GM18519 (cell line): ENCODE measurements around the gene GNAS-AS1.
"Not testable (repeated sequence)": the region's sequence is repeated elsewhere in the genome, so short reads cannot be mapped to it uniquely, and the experiment has no call there.

ENCODE experiments used
- ATAC-seq: cut with Tn5 transposase; IDR thresholded peaks from one replicate; pipeline ENCODE4 v1.9.1; 2021; ENCODE audit warnings: mild to moderate bottlenecking, moderate library complexity; ENCODE audit not compliant: unreplicated experiment, low FRiP score

The GNAS-AS1 gene

GRCh38 chr20:58838174-58838573, 12.5 kb downstream of the GNAS-AS1 start:
- no peak for ATAC-seq

- no peak for ATAC-seq
Measured at GRCh38 chr20:58837717-58838116, 13.0 kb downstream of the GNAS-AS1 start.

- ATAC-seq: no peak
Measured at GRCh38 chr20:58836616-58837204, 14.0 kb downstream of the GNAS-AS1 start.

- ATAC-seq: no peak
Measured at GRCh38 chr20:58835231-58835630, 15.5 kb downstream of the GNAS-AS1 start.

- ATAC-seq: no peak
Measured at GRCh38 chr20:58833921-58834320, 16.8 kb downstream of the GNAS-AS1 start.

- no peak for ATAC-seq
Measured at GRCh38 chr20:58832457-58832856, 18.2 kb downstream of the GNAS-AS1 start.

- no peak for ATAC-seq
Measured at GRCh38 chr20:58829531-58829941, 21.2 kb downstream of the GNAS-AS1 start.

GRCh38 chr20:58828804-58829203, 21.9 kb downstream of the GNAS-AS1 start:
- ATAC-seq: not testable (repeated sequence)

GRCh38 chr20:58828136-58828535, 22.6 kb downstream of the GNAS-AS1 start:
- ATAC-seq: no peak

- no peak for ATAC-seq
Measured at GRCh38 chr20:58826271-58826670, 24.4 kb downstream of the GNAS-AS1 start.

- ATAC-seq: no peak
Measured at GRCh38 chr20:58825450-58825849, 25.3 kb downstream of the GNAS-AS1 start.

- no peak for ATAC-seq
Measured at GRCh38 chr20:58824843-58825242, 25.9 kb downstream of the GNAS-AS1 start.

GRCh38 chr20:58822748-58823730, 27.7 kb downstream of the GNAS-AS1 start:
- no peak for ATAC-seq

- no peak for ATAC-seq
Measured at GRCh38 chr20:58822149-58822548, 28.6 kb downstream of the GNAS-AS1 start.

- not testable (repeated sequence) for ATAC-seq
Measured at GRCh38 chr20:58820515-58820914, 30.2 kb downstream of the GNAS-AS1 start.

- no peak for ATAC-seq
Measured at GRCh38 chr20:58819921-58820320, 30.8 kb downstream of the GNAS-AS1 start.

- no peak for ATAC-seq
Measured at GRCh38 chr20:58818586-58819285, 32.0 kb downstream of the GNAS-AS1 start.

GRCh38 chr20:58817748-58818147, 33.0 kb downstream of the GNAS-AS1 start:
- no peak for ATAC-seq

GRCh38 chr20:58816957-58817651, 33.6 kb downstream of the GNAS-AS1 start:
- ATAC-seq: no peak

- no peak for ATAC-seq
Measured at GRCh38 chr20:58816051-58816450, 34.7 kb downstream of the GNAS-AS1 start.
